Glutamatergic neuron (in vitro differentiated cells): ENCODE measurements around the gene GPR55. TPM values are rescaled to one million over a fixed set of nuclear protein-coding genes. Genes with fewer than 3 reads are reported as not detected.

Experiments
- DNase-seq: peaks from one replicate; pipeline ENCODE4 v3.0.0; 2022
- H3K27ac Mint-ChIP-seq: one replicate; pipeline ENCODE4 v1.8.0; 2020; ENCODE audit warnings: mild to moderate bottlenecking, mixed read lengths, inconsistent platforms; ENCODE audit not compliant: unreplicated experiment
- H3K27me3 Mint-ChIP-seq: one replicate; pipeline ENCODE4 v1.8.0; 2020; ENCODE audit warnings: mild to moderate bottlenecking, moderate library complexity, mixed read lengths, inconsistent platforms; ENCODE audit not compliant: unreplicated experiment
- H3K36me3 Mint-ChIP-seq: one replicate; pipeline ENCODE4 v1.8.0; 2020; ENCODE audit warnings: mild to moderate bottlenecking, mixed read lengths, inconsistent platforms; ENCODE audit not compliant: unreplicated experiment
- H3K4me1 Mint-ChIP-seq: one replicate; pipeline ENCODE4 v1.8.0; 2020; ENCODE audit warnings: mild to moderate bottlenecking, low read depth, mixed read lengths, inconsistent platforms; ENCODE audit not compliant: unreplicated experiment
- H3K4me3 Mint-ChIP-seq: one replicate; pipeline ENCODE4 v1.8.0; 2020; ENCODE audit warnings: mild to moderate bottlenecking, mixed read lengths, inconsistent platforms; ENCODE audit not compliant: unreplicated experiment
- H3K9me3 Mint-ChIP-seq: one replicate; pipeline ENCODE4 v1.8.0; 2020; ENCODE audit warnings: mild to moderate bottlenecking, moderate library complexity, mixed read lengths, inconsistent platforms; ENCODE audit not compliant: unreplicated experiment
- total RNA-seq: library from RNA; stranded (reverse); fragmentation: NEBNext Ultra II Directional; extraction: Animal tissue kit (Norgen Biotek cat#: 25700); gene quantifications from one replicate; pipeline ENCODE4 v1.2.1, GENCODE V29; 2021; ENCODE audit not compliant: unreplicated experiment
- TF ChIP-seq, protein P1 (sequence below): fragments of 200-600 bp; sonication (generic); IDR thresholded peaks from one replicate; pipeline ENCODE4 v1.5.0; 2021; ENCODE audit not compliant: partially characterized antibody, unreplicated experiment

GPR55 gene
- total RNA-seq, 1 donor from 2014 or later = not detected

GRCh38 chr2:230898713-230899091 is 26.3 kb downstream of the GPR55 start:
- DNase-seq = no peak
- Mint-ChIP-seq H3K27me3 (peaks cover 5% of the 10 kb centered on the region), H3K9me3 (no peaks in the 10 kb centered on the region), H3K27ac (no peak overlapping the region), H3K4me3 (no peak overlapping the region), H3K36me3 (no peaks in the 10 kb centered on the region), H3K4me1 (peaks cover 2% of the 10 kb centered on the region)
- TF ChIP-seq, protein P1, sequence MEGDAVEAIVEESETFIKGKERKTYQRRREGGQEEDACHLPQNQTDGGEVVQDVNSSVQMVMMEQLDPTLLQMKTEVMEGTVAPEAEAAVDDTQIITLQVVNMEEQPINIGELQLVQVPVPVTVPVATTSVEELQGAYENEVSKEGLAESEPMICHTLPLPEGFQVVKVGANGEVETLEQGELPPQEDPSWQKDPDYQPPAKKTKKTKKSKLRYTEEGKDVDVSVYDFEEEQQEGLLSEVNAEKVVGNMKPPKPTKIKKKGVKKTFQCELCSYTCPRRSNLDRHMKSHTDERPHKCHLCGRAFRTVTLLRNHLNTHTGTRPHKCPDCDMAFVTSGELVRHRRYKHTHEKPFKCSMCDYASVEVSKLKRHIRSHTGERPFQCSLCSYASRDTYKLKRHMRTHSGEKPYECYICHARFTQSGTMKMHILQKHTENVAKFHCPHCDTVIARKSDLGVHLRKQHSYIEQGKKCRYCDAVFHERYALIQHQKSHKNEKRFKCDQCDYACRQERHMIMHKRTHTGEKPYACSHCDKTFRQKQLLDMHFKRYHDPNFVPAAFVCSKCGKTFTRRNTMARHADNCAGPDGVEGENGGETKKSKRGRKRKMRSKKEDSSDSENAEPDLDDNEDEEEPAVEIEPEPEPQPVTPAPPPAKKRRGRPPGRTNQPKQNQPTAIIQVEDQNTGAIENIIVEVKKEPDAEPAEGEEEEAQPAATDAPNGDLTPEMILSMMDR = no peak

- Mint-ChIP-seq H3K9me3 (no peaks in the 10 kb centered on the region), H3K36me3 (no peaks in the 10 kb centered on the region), H3K27ac (no peak overlapping the region), H3K4me1 (peaks cover 2% of the 10 kb centered on the region), H3K27me3 (peaks cover 5% of the 10 kb centered on the region), H3K4me3 (no peak overlapping the region)
- TF ChIP-seq, protein P1 = no peak
- DNase-seq = no peak
These were observed 26.9 kb downstream of the GPR55 start for GRCh38 chr2:230898016-230898712.

- H3K4me1 Mint-ChIP-seq = peaks cover 5% of the 10 kb centered on the region
- H3K27me3 Mint-ChIP-seq = peaks cover 7% of the 10 kb centered on the region
- TF ChIP-seq, protein P1 = no peak
- peak overlapping the region; percentile 20 for H3K27ac Mint-ChIP-seq
- H3K4me3 Mint-ChIP-seq = no peak overlapping the region
- H3K36me3 Mint-ChIP-seq = no peaks in the 10 kb centered on the region
- no peaks in the 10 kb centered on the region for H3K9me3 Mint-ChIP-seq
- DNase-seq = no peak
These were observed 28.5 kb downstream of the GPR55 start for GRCh38 chr2:230896346-230897115.

- Mint-ChIP-seq H3K9me3 (no peaks in the 10 kb centered on the region), H3K4me1 (peaks cover 9% of the 10 kb centered on the region), H3K36me3 (no peaks in the 10 kb centered on the region), H3K4me3 (no peak overlapping the region), H3K27me3 (peaks cover 7% of the 10 kb centered on the region), H3K27ac (no peak overlapping the region)
- TF ChIP-seq, protein P1 = no peak
- no peak for DNase-seq
These were observed 29.3 kb downstream of the GPR55 start for GRCh38 chr2:230895536-230896345.
